ENCODE measurements around the gene MAP4K2. TPM values are rescaled to one million over a fixed set of nuclear protein-coding genes. Genes with fewer than 3 reads are reported as not detected.

MAP4K2 gene
- total RNA-seq, 6 experiments from 2014 or later, result 18.0 to 21.6 (median 20.9) TPM

DNA sequence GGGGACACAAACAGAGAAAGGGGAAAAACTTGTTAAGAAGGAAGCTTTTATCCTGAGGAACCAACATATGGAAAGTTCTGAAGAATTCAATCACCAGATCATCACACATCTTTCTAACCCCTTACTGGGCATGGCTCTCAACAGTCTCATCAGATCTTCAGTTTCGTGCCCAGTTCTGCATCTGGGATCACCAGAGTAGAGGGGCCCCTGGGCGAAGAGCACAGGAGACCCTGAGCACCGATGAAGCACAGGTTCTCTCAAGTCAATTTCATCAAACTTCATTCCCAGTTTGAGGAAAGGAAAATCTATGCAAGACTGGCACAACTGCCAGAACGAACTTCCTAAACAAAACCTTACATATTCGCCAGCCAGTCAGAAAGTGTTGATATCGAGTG lies 34.7 kb downstream of the MAP4K2 start:
- no peak for DNase-seq
- Mint-ChIP-seq H3K27me3 (ENCODE audit: insufficient read depth) (peaks cover 7% of the 10 kb centered on the region), H3K4me1 (ENCODE audit: low read depth) (peaks cover 31% of the 10 kb centered on the region), H3K9me3 (no peaks in the 10 kb centered on the region), H3K36me3 (ENCODE audit: low read depth) (peaks cover 77% of the 10 kb centered on the region), H3K4me3 (no peak overlapping the region), H3K27ac (no peak overlapping the region)
- TF ChIP-seq, protein P1, sequence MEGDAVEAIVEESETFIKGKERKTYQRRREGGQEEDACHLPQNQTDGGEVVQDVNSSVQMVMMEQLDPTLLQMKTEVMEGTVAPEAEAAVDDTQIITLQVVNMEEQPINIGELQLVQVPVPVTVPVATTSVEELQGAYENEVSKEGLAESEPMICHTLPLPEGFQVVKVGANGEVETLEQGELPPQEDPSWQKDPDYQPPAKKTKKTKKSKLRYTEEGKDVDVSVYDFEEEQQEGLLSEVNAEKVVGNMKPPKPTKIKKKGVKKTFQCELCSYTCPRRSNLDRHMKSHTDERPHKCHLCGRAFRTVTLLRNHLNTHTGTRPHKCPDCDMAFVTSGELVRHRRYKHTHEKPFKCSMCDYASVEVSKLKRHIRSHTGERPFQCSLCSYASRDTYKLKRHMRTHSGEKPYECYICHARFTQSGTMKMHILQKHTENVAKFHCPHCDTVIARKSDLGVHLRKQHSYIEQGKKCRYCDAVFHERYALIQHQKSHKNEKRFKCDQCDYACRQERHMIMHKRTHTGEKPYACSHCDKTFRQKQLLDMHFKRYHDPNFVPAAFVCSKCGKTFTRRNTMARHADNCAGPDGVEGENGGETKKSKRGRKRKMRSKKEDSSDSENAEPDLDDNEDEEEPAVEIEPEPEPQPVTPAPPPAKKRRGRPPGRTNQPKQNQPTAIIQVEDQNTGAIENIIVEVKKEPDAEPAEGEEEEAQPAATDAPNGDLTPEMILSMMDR (IDR thresholded peaks at IDR 0.05), result no peak

DNA sequence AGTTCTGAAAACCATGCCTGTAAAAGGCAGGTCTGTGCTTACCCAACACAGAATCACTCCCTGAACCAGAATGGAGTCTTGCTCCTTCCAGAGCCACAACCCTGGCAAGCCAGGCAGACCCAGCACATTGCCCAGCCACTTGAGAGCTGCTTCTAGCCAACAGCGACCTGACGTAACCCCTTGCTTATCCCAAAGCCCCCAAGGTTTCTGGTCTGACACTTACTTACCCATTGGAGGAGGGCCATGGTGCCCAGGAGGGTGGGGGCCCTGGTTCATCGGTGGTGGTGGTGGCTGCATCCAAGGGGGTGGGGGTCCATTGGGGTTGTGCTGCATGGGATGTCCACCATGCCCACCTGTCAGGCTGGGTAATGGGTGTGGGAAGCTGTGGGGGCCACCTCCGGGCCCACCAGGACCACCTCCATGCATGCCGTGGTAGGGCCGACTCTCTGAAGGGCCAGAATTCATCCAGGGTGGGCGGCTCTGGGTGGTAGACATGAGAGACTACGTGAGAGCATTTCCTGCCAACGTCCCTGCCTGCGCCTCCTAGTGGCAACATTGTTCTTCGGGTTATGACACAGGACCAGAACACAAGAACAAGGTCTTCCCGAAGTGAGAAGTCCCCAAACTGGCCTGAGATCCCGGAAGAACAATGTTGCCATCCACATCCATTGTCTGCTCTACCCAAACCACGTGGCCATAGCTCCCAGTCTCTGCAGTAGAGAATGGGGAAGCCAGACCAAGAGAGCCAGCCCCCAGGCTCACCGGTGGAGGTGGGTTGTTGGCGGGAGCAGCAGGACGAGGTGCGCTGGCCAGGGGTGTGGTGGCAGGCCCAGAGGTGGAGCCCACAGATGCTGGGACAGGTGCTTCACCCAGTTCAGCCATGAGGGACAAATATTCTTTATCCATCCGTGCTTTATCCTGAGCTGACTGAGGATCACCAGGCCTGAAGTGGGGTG lies 35.4 kb downstream of the MAP4K2 start:
- H3K36me3 Mint-ChIP-seq (ENCODE audit: low read depth), result peaks cover 77% of the 10 kb centered on the region
- TF ChIP-seq, protein P1 (IDR thresholded peaks at IDR 0.05), result peak; percentile 95
- no peaks in the 10 kb centered on the region for H3K9me3 Mint-ChIP-seq
- H3K4me3 Mint-ChIP-seq, result no peak overlapping the region
- peaks cover 7% of the 10 kb centered on the region for H3K27me3 Mint-ChIP-seq (ENCODE audit: insufficient read depth)
- DNase-seq, result peak; percentile 39
- peaks cover 34% of the 10 kb centered on the region for H3K4me1 Mint-ChIP-seq (ENCODE audit: low read depth)
- H3K27ac Mint-ChIP-seq, result peak overlapping the region; percentile 64; the same call in 1 of the 2 replicates

DNA sequence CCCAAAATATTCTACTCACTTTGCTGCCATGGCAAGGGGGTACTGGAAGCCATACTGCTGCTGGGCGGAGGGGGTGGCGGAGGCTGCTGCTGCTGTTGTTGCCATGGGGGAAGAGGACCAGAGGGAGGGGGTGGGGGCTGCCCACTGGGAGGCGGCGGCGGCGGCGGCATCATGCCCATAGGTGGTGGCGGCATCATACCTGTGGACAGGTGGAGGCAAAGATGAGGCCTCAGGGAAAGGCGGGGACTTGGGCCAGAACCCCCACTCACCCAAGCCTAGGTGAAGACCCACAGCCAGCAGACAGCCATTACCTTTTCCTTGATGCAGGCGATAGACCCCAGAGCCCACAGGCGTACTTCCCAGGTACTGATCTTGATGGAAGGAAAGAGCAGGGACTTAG lies 36.1 kb downstream of the MAP4K2 start:
- Mint-ChIP-seq H3K4me3 (no peak overlapping the region), H3K36me3 (ENCODE audit: low read depth) (peaks cover 76% of the 10 kb centered on the region), H3K9me3 (no peaks in the 10 kb centered on the region), H3K27me3 (ENCODE audit: insufficient read depth) (peaks cover 9% of the 10 kb centered on the region), H3K4me1 (ENCODE audit: low read depth) (peaks cover 34% of the 10 kb centered on the region), H3K27ac (no peak overlapping the region)
- TF ChIP-seq, protein P1 (IDR thresholded peaks at IDR 0.05), result no peak
- no peak for DNase-seq

DNA sequence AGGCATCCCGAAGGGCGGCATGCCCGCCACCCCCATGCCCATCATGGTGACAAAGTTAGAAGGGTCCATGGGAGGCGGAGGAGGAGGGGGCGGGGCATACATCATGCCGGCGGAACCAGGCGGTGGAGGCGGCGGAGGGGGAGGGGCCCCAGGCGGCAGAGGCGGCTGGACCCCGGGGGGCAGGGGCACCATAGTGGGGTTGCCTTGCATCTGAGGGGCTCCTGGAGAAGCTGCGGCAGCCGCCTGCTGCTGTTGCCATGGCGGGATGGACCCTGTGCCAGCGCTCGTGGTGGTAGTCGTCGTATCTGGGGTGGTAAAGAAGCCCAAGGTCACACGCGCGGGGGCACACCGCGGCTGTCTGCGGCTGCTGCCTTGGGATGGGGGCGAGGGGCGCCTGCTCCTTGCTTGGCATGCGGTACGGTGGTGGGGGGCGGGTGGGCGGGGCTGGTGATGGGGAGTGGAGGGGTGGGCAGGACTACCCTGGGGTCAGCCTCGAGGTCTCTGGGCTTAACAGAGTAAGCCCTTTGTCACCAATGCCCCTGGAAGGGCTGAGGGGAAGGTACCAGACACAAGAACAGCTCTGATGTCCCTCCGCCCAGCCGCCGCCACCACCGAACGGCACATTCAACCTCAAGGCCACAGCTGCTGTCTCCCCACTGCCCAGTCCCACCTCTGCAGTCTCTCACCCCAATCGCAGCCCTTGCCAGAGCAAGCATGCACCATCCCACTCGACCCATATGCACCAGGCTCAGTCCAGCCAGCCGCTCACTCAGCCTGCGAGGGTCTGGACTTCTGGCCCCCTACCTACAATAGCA lies 37.0 kb downstream of the MAP4K2 start:
- TF ChIP-seq, protein P1 (IDR thresholded peaks at IDR 0.05), result no peak
- Mint-ChIP-seq H3K36me3 (ENCODE audit: low read depth) (peaks cover 68% of the 10 kb centered on the region), H3K9me3 (no peaks in the 10 kb centered on the region), H3K4me3 (no peak overlapping the region), H3K4me1 (ENCODE audit: low read depth) (peaks cover 34% of the 10 kb centered on the region), H3K27ac (no peak overlapping the region), H3K27me3 (ENCODE audit: insufficient read depth) (peaks cover 9% of the 10 kb centered on the region)
- DNase-seq, result no peak

DNA sequence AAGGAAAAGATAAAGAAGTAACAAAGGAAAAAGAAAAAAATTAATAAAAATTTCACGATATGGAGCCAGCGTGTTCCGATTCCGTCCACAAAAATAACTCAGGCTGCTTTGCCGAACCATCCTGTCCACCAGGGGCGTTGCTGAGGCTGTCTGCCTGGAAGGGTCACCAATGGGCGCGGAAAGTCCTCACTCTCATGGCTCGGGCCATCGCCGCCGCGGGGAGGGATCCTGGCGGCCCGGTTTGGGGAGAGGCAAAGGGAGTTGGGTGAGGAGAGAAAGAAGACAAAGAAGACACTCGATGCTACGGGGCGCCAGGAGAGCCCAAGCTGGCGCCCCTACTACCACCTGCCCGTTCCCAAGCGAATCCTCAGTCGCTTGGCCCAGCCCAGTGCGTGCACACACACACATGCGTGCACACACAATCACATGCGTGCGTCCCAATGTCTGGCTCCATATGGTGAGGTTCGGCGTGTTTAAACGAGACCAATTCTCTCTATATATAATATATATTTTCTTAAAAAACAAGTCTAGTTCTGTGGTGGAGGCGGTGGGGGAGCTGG lies 37.6 kb downstream of the MAP4K2 start:
- Mint-ChIP-seq H3K36me3 (ENCODE audit: low read depth) (peaks cover 61% of the 10 kb centered on the region), H3K27me3 (ENCODE audit: insufficient read depth) (peaks cover 9% of the 10 kb centered on the region), H3K4me3 (no peak overlapping the region), H3K27ac (no peak overlapping the region), H3K4me1 (ENCODE audit: low read depth) (peaks cover 34% of the 10 kb centered on the region), H3K9me3 (no peaks in the 10 kb centered on the region)
- no peak for DNase-seq
- TF ChIP-seq, protein P1 (IDR thresholded peaks at IDR 0.05), result peak; percentile 37; the same call in 1 of the 2 replicates

Data from HFFc6 (cell line).